Mesenchymal stem cell (in vitro differentiated cells and primary cell): Measurements from ENCODE around the gene C22orf31.

ENCODE experiments used
- DNase-seq: peaks from one replicate; pipeline ENCODE4 v3.0.0-alpha.2; 2013
- H2AFZ ChIP-seq: one replicate; pipeline ENCODE4 v1.6.1; 2013; ENCODE audit warnings: low read depth, mild to moderate bottlenecking, control low read depth, inconsistent platforms, low read length, moderate library complexity
- H2AK5ac ChIP-seq: 2 replicates; pipeline ENCODE4 v1.6.1; 2013; ENCODE audit warnings: low read length, moderate library complexity, mild to moderate bottlenecking, inconsistent platforms; ENCODE audit not compliant: severe bottlenecking
- H2BK120ac ChIP-seq: one replicate; pipeline ENCODE4 v1.6.1; 2013; ENCODE audit warnings: low read depth, mild to moderate bottlenecking, inconsistent platforms, low read length, moderate library complexity
- H2BK12ac ChIP-seq, 2 experiments: one replicate each; pipeline ENCODE4 v1.6.1; 2013; ENCODE audit warnings: inconsistent platforms in 2 of 2, low read length in 2 of 2, mild to moderate bottlenecking in 2 of 2, moderate library complexity in 2 of 2, control low read depth in 1 of 2
- H2BK15ac ChIP-seq: one replicate; pipeline ENCODE4 v1.6.1; 2013; ENCODE audit warnings: mild to moderate bottlenecking, low read depth, inconsistent platforms; ENCODE audit not compliant: poor library complexity, severe bottlenecking
- H2BK5ac ChIP-seq: 2 replicates; pipeline ENCODE4 v1.6.1; 2013; ENCODE audit warnings: low read depth, mild to moderate bottlenecking, low read length, control low read depth, inconsistent platforms; ENCODE audit not compliant: poor library complexity, severe bottlenecking
- H3K14ac ChIP-seq, 2 experiments: one replicate each; pipeline ENCODE4 v1.6.1; 2013; ENCODE audit warnings: inconsistent platforms in 2 of 2, low read length in 2 of 2, control low read depth in 1 of 2, mild to moderate bottlenecking in 1 of 2, moderate library complexity in 1 of 2
- H3K18ac ChIP-seq, 2 experiments: one replicate each; pipeline ENCODE4 v1.6.1; 2013; ENCODE audit warnings: inconsistent platforms in 2 of 2, low read length in 2 of 2, control low read depth in 1 of 2, low read depth in 1 of 2, mild to moderate bottlenecking in 1 of 2
- H3K23ac ChIP-seq, 2 experiments: one replicate each; pipeline ENCODE4 v1.6.1; 2013; ENCODE audit warnings: inconsistent platforms in 2 of 2, low read length in 2 of 2, mild to moderate bottlenecking in 2 of 2, moderate library complexity in 2 of 2, control low read depth in 1 of 2
- H3K27ac ChIP-seq: 2 replicates; pipeline ENCODE4 v1.5.1; 2013; ENCODE audit warnings: mild to moderate bottlenecking, moderate library complexity, low read length, control low read depth, inconsistent platforms; ENCODE audit not compliant: poor library complexity, severe bottlenecking
- H3K27me3 ChIP-seq, 2 experiments: 2 replicates each; pipeline versions ENCODE4 v1.6.1 to v1.7.0; 2013; ENCODE audit warnings: low read length in 2 of 2, mild to moderate bottlenecking in 2 of 2, moderate library complexity in 2 of 2, control low read depth in 1 of 2, inconsistent platforms in 1 of 2; ENCODE audit not compliant: control insufficient read depth in 1 of 2, insufficient read depth in 1 of 2
- H3K36me3 ChIP-seq, 2 experiments: 2 replicates each; pipeline versions ENCODE4 v1.6.1 to v1.7.0; 2013; ENCODE audit warnings: low read length in 2 of 2, control low read depth in 1 of 2, inconsistent platforms in 1 of 2, low read depth in 1 of 2, mild to moderate bottlenecking in 1 of 2; ENCODE audit not compliant: insufficient read depth in 2 of 2, control insufficient read depth in 1 of 2
- H3K4ac ChIP-seq, 2 experiments: one replicate each; pipeline ENCODE4 v1.6.1; 2013; ENCODE audit warnings: inconsistent platforms in 2 of 2, low read length in 2 of 2, mild to moderate bottlenecking in 2 of 2, moderate library complexity in 2 of 2, control low read depth in 1 of 2, low read depth in 1 of 2
- H3K4me1 ChIP-seq: 2 replicates; pipeline ENCODE4 v1.6.1; 2013; ENCODE audit warnings: low read depth, low read length, control low read depth; ENCODE audit not compliant: control insufficient read depth, insufficient read depth
- H3K4me2 ChIP-seq: 2 replicates; pipeline ENCODE4 v1.6.1; 2013; ENCODE audit warnings: low read length, mild to moderate bottlenecking, inconsistent platforms; ENCODE audit not compliant: poor library complexity, severe bottlenecking
- H3K4me3 ChIP-seq, 2 experiments: 2 replicates each; pipeline versions ENCODE4 v1.5.1 to v1.7.0; 2013; ENCODE audit warnings: low read length in 2 of 2, mild to moderate bottlenecking in 2 of 2, control low read depth in 1 of 2, low read depth in 1 of 2; ENCODE audit not compliant: insufficient read depth in 1 of 2
- H3K79me1 ChIP-seq: replicated peaks from 2 replicates; pipeline ENCODE4 v1.6.1; 2013; ENCODE audit warnings: mild to moderate bottlenecking, control low read depth, low read length, inconsistent platforms; ENCODE audit not compliant: poor library complexity, severe bottlenecking
- H3K9ac ChIP-seq: 2 replicates; pipeline ENCODE4 v1.7.0; 2013; ENCODE audit warnings: mild to moderate bottlenecking, low read length, moderate library complexity
- H3K9me3 ChIP-seq: 2 replicates; pipeline ENCODE4 v1.7.0; 2013; ENCODE audit warnings: mild to moderate bottlenecking, low read length; ENCODE audit not compliant: control insufficient read depth
- H4K8ac ChIP-seq: one replicate; pipeline ENCODE4 v1.6.1; 2013; ENCODE audit warnings: inconsistent platforms, mild to moderate bottlenecking, low read length, moderate library complexity
- H4K91ac ChIP-seq: one replicate; pipeline ENCODE4 v1.6.1; 2013; ENCODE audit warnings: mild to moderate bottlenecking, low read length, inconsistent platforms
- WGBS: methylation state at CpG from one replicate; pipeline ENCODE4 v1.1.7; 2013; ENCODE audit warnings: mixed read lengths; 5-methylcytosine and 5-hydroxymethylcytosine counted together

The C22orf31 gene

GRCh38 chr22:29062286-29062821, 723 bp upstream of the C22orf31 start:
- no peak overlapping the region for H3K9ac ChIP-seq
- no peak overlapping the region for H2AFZ ChIP-seq
- H3K4me3 ChIP-seq = no peak overlapping the region
- no peaks in the 10 kb centered on the region for H3K4me1 ChIP-seq
- DNase-seq = no peak
- peaks cover 0 to 16% of the 10 kb centered on the region in 2 experiments for H3K27me3 ChIP-seq
- H2BK5ac ChIP-seq = no peak overlapping the region
- no peaks in the 10 kb centered on the region for H3K9me3 ChIP-seq
- no peak overlapping the region for H3K18ac ChIP-seq
- H2BK15ac ChIP-seq = no peak overlapping the region
- H4K91ac ChIP-seq = no peak overlapping the region
- no peak overlapping the region for H4K8ac ChIP-seq
- no peak overlapping the region for H2BK120ac ChIP-seq
- H3K27ac ChIP-seq = no peak overlapping the region
- no peak overlapping the region for H3K23ac ChIP-seq
- H3K14ac ChIP-seq = no peak overlapping the region
- H3K4me2 ChIP-seq = no peak overlapping the region
- H3K4ac ChIP-seq = no peak overlapping the region
- no peaks in the 10 kb centered on the region for H3K79me1 ChIP-seq
- no peaks in the 10 kb centered on the region for H3K36me3 ChIP-seq
- no peak overlapping the region for H2BK12ac ChIP-seq
- H2AK5ac ChIP-seq = no peak overlapping the region
- 81% methylated on average over 8 of the region's 8 CpGs for WGBS

GRCh38 chr22:29060931-29061330, 700 bp downstream of the C22orf31 start:
- no peak overlapping the region for H3K4ac ChIP-seq
- WGBS = 83% methylated on average over 7 of the region's 7 CpGs

GRCh38 chr22:29060251-29060869, 1.3 kb downstream of the C22orf31 start:
- Histone ChIP-seq H3K36me3 (no peaks in the 10 kb centered on the region), H3K4me3 (no peak overlapping the region), H3K27ac (no peak overlapping the region), H4K91ac (no peak overlapping the region), H3K4ac (no peak overlapping the region), H3K18ac (no peak overlapping the region), H3K23ac (no peak overlapping the region), H3K9ac (no peak overlapping the region), H2BK12ac (no peak overlapping the region), H2BK15ac (no peak overlapping the region), H2AK5ac (no peak overlapping the region), H2AFZ (no peak overlapping the region), H3K14ac (no peak overlapping the region), H3K9me3 (no peaks in the 10 kb centered on the region), H3K79me1 (no peaks in the 10 kb centered on the region), H2BK120ac (no peak overlapping the region), H3K4me2 (no peak overlapping the region), H3K27me3 (peaks cover 0 to 16% of the 10 kb centered on the region in 2 experiments), H2BK5ac (no peak overlapping the region), H4K8ac (no peak overlapping the region), H3K4me1 (no peaks in the 10 kb centered on the region)
- WGBS = 93% methylated on average over 12 of the region's 12 CpGs
- DNase-seq = no peak

More at GRCh38 chr22:29060931-29061330, 700 bp downstream of the C22orf31 start:
- no peak overlapping the region for H2BK120ac ChIP-seq
- H2BK5ac ChIP-seq = no peak overlapping the region
- no peak for DNase-seq
- H2AK5ac ChIP-seq = no peak overlapping the region
- peaks cover 0 to 16% of the 10 kb centered on the region in 2 experiments for H3K27me3 ChIP-seq
- H2BK12ac ChIP-seq = no peak overlapping the region
- H3K4me2 ChIP-seq = no peak overlapping the region
- H3K18ac ChIP-seq = no peak overlapping the region
- H2AFZ ChIP-seq = no peak overlapping the region
- H3K79me1 ChIP-seq = no peaks in the 10 kb centered on the region
- no peak overlapping the region for H4K91ac ChIP-seq
- H3K4me3 ChIP-seq = no peak overlapping the region
- no peaks in the 10 kb centered on the region for H3K9me3 ChIP-seq
- no peak overlapping the region for H3K14ac ChIP-seq
- no peak overlapping the region for H3K23ac ChIP-seq
- no peak overlapping the region for H3K9ac ChIP-seq
- no peaks in the 10 kb centered on the region for H3K36me3 ChIP-seq
- H3K4me1 ChIP-seq = no peaks in the 10 kb centered on the region
- no peak overlapping the region for H4K8ac ChIP-seq
- no peak overlapping the region for H3K27ac ChIP-seq
- no peak overlapping the region for H2BK15ac ChIP-seq

- Histone ChIP-seq H3K36me3 (peaks cover 0 to 7% of the 10 kb centered on the region in 2 experiments), H2BK5ac (no peak overlapping the region), H3K4ac (no peak overlapping the region)
Observed at GRCh38 chr22:29056472-29056871, 5.2 kb downstream of the C22orf31 start.

More at GRCh38 chr22:29056472-29056871, 5.2 kb downstream of the C22orf31 start:
- Histone ChIP-seq H2AK5ac (no peak overlapping the region), H3K18ac (no peak overlapping the region), H2BK120ac (no peak overlapping the region), H3K9ac (no peak overlapping the region), H3K4me2 (no peak overlapping the region), H4K91ac (no peak overlapping the region), H4K8ac (no peak overlapping the region), H3K27me3 (peaks cover 0 to 5% of the 10 kb centered on the region in 2 experiments), H2BK12ac (no peak overlapping the region), H3K23ac (no peak overlapping the region), H3K4me1 (no peaks in the 10 kb centered on the region), H2AFZ (no peak overlapping the region), H3K79me1 (no peaks in the 10 kb centered on the region), H3K27ac (no peak overlapping the region), H2BK15ac (no peak overlapping the region), H3K9me3 (no peaks in the 10 kb centered on the region), H3K4me3 (no peak overlapping the region), H3K14ac (no peak overlapping the region)
- DNase-seq = no peak
- 97% methylated on average over 3 of the region's 3 CpGs for WGBS
